ENCODE measurements around the gene PDGFRB. TPM values are rescaled to one million over a fixed set of nuclear protein-coding genes. Genes with fewer than 3 reads are reported as not detected.

The PDGFRB gene
- total RNA-seq, 1 experiment from 2014 or later, result 67.6 TPM

DNA sequence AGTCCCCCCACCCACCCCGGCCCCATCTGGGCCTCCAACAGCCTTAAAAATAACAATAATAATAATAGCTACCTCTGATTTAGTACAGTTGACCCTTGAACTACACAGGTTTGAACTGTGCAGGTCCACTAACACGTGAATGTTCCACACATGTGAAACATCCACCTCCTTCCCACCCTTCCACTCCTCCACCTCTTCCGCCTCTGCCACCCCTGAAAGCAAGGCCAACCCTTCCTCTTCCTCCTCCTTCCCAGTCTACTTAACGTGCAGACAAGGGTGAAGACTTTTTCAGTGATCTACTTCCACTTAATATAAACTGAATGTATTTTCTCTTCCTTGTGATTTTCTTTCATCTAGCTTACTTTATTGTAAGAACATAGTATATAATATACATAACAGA lies 10.8 kb downstream of the PDGFRB start:
- no peak for DNase-seq (ENCODE audit: low read depth)

GRCh38 chr5:150144246-150144801 lies 11.3 kb downstream of the PDGFRB start:
- peak; percentile 84 for DNase-seq (ENCODE audit: low read depth)

GRCh38 chr5:150143350-150144245 lies 12.0 kb downstream of the PDGFRB start:
- peak; percentile 97 for DNase-seq (ENCODE audit: low read depth)

GRCh38 chr5:150142959-150143349 lies 12.7 kb downstream of the PDGFRB start:
- peak; percentile 95 for DNase-seq (ENCODE audit: low read depth)

- DNase-seq (ENCODE audit: low read depth), result peak; percentile 28
Measured at GRCh38 chr5:150142185-150142958, 13.3 kb downstream of the PDGFRB start.

GRCh38 chr5:150141544-150142184 lies 14.0 kb downstream of the PDGFRB start:
- DNase-seq (ENCODE audit: low read depth), result peak; percentile 86

GRCh38 chr5:150140830-150141229 lies 14.8 kb downstream of the PDGFRB start:
- peak; percentile 92 for DNase-seq (ENCODE audit: low read depth)

DNA sequence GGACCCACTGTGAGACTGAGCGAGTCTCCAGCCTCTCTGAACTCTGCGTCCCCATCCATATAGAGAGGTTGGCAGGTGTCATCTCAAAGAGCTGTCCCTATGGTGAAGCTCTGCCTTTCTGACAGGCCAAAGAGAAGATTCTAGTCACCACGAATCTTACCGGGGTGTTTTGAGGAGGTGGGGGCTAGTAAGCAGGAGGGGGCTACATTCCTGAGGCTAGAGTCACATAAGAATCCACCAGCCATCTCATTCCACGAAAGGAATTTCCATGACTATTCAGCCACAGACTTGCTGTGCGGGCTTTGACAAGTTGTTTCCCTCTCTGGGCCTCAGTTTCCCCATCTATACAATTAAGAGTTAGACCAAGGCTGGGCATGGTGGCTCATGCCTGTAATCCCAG lies 16.3 kb downstream of the PDGFRB start:
- DNase-seq (ENCODE audit: low read depth), result peak; percentile 47

- peak; percentile 83 for DNase-seq (ENCODE audit: low read depth)
Measured at GRCh38 chr5:150138551-150139265, 16.9 kb downstream of the PDGFRB start.

GRCh38 chr5:150137997-150138396 lies 17.6 kb downstream of the PDGFRB start:
- DNase-seq (ENCODE audit: low read depth), result no peak

- DNase-seq (ENCODE audit: low read depth), result peak; percentile 48
Measured at GRCh38 chr5:150137168-150137957, 18.3 kb downstream of the PDGFRB start.

GRCh38 chr5:150136305-150137167 lies 19.1 kb downstream of the PDGFRB start:
- no peak for DNase-seq (ENCODE audit: low read depth)

- DNase-seq (ENCODE audit: low read depth), result no peak
Measured at GRCh38 chr5:150135557-150136304, 19.9 kb downstream of the PDGFRB start.

DNA sequence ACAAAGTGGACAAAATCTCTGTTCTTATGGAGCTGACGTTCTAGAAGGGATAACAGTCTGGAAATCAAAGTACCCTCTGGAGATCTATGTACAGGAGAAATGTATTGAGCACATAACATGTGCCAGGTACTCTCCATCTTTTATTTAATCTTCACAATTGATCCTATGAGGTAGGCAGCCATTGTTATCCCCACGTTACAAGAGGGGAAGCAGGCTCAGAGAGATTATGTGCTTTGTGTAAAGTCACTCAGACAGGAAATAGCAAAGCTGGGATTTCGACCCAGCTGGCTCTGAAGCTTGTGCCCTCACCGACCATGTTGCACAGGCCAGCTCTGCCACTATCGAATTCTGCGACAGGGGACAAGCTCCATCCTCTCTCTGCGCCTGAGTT lies 21.5 kb downstream of the PDGFRB start:
- DNase-seq (ENCODE audit: low read depth), result no peak

- DNase-seq (ENCODE audit: low read depth), result no peak
Measured at GRCh38 chr5:150133581-150134197, 22.0 kb downstream of the PDGFRB start.

DNA sequence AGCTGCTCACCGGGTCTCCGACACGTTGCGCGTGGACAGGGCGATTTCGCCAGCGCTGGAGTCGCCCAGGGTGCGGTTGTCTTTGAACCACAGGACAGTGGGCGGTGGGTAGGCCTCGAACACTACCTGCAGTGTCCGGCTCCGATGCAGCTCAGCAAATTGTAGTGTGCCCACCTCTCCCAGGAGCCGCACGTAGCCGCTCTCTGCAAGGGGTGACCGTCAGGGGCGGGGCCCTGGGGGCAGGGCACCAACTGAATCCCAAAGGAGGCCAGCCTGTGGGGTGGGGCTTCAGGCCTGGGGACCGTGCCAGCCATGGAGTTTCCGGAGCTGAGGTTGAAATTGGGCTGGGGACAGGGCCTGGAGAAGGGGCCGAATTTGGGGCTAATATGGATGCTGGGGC lies 22.9 kb downstream of the PDGFRB start:
- DNase-seq (ENCODE audit: low read depth), result no peak

- no peak for DNase-seq (ENCODE audit: low read depth)
Measured at GRCh38 chr5:150131978-150132694, 23.5 kb downstream of the PDGFRB start.

DNA sequence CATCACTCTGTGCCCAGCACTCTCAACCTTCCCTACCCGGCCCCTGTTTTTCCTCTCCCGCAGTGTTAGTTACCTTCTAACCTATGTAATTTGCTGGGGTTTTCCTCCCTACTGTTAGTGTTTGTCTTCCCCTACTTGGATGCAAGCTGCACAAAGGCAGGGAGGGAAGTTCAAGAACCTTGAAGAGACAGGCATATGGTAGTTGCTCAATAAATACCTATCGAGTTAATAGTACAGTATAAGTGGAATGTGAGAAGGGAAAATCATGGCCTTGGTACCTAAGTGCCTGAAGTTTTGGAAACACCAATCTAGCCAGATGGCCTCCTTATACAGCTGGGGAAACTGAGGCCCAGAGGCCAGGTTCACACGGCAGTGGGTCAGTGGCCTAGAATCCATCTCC lies 24.2 kb downstream of the PDGFRB start:
- no peak for DNase-seq (ENCODE audit: low read depth)
